ENCODE results near the gene ZNF185.

The ZNF185 gene

DNA sequence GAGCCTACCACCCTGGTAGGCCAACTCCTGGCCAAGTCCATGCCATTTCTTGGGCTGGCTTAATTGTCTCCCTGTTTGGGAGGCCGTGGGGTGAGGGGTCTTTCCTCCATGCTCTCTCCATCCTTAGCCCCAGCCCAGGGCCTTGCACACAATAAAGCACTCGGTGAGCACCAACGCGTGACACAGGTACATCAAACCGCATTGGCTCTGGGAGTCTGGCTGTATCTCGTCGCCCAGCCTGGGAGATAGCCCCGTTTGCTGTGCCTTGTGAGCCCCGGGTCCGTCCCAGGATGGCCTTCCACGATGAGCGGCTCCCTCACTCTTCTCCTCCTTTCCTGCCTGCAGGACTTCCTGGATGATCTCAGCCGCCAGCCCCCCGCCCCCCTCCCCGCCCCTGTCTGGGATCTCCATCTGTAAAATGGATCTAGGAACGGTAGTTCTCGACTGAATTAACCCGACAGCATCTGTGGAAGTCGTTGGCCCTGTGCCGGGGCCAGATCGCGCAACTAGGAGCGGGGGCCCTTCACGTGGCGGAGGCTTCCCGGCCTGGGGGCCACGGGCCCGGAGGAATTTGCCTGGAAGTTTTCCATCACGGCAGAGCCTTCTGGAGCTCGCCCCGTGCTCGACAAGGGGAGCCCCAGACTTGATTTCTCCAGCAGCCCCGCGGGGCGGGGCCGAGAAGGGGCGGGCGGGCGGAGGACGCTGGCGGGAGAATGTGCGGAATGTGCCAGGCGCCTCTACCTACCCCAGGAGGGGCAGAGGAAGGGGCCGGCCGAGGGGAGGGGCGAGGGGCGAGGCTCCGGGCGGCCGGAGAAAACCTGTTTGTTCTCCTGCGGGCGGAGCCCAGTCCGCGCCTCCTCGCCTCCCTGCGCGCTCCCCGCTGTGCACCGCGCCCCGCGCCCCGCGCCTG, at the start of gene ZNF185:
ZNF185 (plus strand) TSS at position 846 of the 910 bp plus-strand sequence. CDS start 16,423 bp downstream, outside the sequence.
- DNase-seq = no peak

DNA sequence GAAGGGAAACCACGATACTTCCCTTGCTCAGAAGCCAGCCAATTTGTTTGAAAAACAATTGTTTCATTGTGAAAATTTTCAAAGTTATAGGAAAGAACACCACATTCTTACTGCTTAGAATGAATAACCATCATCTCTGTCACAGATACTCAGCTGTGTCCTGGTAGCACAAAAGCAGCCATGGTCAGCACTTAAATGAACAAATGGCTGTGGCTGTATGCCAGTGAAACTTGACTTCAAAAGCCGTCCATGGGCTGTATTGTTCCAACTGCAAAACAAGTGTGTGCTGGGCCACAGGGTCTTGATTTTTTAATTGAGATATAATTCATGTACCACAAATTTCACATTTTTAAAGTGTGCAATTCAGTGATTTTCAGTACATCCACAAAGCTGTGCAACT, 47.4 kb upstream of the ZNF185 start:
- DNase-seq = no peak

DNA sequence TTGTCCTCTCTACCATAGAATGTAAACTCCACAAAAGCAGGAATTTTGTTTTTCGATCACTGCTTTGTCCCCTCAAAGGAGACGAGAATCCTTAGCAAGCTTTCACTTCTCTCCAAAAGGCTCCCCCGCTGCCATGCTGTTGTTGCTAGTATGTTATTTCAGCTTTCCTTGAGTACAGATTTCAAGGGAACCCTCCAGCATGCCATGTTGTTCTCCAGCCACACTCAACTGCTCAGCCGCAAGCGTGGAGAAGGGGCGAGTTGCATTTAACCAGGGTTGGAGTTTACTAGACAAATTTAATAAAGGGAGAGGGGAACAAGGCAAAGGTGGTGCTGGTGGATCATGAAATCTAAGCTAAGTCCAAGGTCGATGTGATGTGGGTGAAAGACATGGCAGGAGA, 43.9 kb upstream of the ZNF185 start:
- DNase-seq = no peak

DNA sequence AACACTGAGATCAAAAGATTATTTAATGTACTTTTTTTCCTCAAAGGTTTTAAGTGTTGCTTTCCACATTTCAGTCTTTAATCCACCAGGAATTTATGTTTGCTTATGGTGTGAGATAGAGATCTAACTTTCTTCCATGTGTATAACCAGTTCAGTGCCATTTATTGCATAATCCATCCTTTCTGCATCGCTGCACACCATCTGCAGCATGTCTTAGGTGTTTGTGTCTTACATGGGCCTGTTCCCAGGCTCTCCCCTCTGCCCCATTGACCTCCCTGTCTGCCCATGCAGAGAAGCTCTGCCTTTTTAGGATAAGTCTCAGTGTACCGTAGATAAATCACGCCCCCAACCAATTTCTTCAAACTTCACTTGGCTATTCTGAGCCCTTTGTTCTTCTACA, 36.8 kb upstream of the ZNF185 start:
- no peak for DNase-seq

DNA sequence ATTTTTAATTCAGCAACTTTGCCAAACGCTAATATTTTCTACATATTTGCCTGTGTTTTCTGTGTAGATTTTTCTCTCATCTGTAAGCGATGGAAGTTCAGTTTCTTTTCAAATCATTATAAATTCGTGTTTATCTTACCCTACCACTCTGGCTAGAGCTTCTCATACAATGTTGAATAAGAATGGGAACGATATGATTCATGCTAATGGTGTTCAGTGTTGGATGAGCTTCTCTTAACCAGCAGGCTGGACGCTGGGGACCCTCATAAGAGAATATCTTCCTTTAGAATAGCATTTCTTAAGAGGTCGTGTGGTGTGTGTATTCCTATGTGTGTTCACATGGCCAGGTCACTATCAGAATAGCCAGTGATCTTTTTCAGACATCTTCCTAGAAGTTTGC, 36.0 kb upstream of the ZNF185 start:
- no peak for DNase-seq

DNA sequence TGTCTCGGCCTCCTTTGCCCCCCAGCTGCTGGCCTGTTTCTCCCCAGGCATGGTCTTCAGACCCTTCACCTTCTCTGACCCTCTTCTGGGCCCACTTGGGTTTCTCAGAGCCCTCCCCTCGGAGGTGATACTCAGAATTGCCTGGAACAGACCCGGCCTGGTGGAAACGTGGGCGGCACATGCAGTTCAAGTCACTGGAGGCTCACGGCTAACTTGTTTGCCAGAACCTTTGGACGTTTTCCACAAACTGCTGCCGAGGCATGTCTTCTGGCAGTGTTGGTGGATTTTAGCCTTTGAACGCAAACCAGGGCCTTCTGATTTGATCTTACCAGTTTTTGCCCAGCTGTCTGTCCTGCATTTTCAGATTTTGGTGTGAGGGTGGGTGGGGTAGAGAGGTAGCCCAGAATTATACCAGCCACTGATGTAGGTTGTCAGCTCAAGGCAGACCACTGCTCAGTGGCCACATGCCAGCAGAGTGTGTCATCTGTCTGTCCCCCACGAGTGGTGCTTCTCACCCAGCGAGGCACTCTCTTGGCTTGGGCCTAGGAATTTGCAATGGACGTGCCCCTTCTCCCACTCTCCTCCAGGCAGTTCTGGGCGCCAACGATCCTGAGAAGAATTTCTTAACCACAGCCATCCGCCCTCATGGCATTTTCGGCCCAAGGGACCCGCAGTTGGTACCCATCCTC, 32.5 kb upstream of the ZNF185 start:
- no peak for DNase-seq

DNA sequence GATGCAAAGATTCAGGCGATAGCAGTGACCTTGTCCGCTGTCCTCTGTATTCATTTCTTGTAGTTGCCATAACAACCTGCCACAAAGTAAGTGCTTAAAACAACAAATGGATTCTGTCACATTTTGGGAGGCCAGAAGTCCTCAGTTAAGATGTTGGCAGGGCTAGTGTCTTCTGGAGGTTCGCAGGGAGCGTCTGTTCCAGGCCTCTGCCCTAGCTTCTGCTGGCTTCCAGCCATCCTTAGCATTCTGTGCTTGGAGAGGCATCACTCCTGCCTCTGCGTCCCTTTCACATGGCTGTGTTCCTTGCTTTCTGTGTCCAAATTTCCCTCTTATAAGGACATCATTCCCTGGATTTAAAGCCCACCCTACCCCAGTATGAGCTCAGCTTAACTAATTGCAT, 31.5 kb upstream of the ZNF185 start:
- DNase-seq = no peak

DNA sequence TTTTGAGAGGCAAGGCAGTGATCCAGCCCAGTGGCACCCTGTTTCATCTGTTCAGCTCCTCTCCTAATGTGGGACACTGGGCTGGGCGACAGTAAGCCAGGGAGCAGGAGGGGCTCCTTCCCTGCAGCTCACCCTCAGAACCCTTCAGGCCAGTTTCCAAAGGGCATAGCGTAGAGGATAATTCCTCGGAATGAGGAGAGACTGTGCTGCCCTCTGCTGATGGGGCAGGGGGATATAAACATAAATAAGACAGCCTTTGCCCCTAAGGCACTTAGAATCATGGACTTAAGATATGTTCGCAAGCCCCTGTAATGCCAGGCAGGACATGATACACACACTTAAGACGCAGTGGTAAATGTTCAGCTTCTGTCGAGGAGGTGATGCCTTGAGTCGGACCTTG, 27.9 kb upstream of the ZNF185 start:
- DNase-seq = no peak

DNA sequence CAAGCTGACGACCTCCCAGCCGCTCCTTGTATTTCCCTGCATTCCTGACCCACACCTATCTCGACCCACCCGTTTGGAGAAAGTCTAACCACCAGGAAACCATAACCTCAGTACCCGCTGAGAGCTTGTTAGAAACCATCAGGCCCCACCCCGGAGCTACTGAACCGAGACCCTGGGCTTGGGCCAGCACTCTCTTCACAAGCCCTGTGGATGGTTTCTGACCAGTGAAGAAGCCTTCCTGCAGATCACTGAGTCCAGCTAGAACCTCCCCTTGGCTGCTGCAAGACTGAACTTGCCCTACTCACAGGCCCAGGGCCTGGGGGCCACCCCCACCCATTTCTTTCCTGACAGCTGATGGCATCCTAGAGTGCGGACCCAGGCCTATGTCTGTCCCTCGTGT, 26.6 kb upstream of the ZNF185 start:
- DNase-seq = no peak

DNA sequence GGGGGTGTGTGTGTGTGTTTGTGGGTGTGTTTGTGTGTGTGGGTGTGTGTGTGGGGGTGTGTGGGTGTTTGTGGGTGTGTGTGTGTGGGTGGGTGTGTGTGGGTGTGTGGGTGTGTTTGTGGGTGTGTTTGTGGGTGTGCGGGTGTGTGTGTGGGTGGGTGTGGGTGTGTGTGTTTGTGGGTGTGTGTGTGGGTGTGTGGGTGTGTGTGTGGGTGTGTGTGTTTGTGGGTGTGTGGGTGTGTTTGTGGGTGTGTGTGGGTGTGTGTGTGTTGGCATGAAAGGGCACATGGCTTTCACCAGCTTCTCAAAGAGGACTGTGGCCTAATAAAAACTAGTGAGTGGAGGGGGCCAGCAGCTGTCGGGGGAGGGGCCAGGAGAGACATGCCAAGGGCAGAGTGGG, 25.3 kb upstream of the ZNF185 start:
- no peak for DNase-seq

DNA sequence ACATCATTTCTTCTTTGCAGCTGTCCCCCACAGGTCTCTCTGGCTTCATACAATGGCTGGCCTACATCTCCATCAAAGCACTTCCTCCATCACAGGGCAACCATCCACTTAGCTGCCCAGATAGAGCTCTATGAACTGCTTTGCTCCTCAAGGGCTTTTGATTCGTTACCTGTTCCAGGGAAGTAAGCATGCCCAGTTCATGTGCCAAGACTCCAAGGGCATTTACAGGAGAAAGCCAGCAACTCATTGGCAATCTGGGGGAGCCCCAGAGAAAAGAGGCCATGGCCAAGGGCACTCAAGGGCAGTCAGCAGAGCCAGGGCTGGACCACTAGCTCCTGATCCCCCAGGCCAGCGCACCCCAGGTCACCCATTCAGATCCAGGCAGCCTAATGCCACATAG, 24.5 kb upstream of the ZNF185 start:
- DNase-seq = no peak

DNA sequence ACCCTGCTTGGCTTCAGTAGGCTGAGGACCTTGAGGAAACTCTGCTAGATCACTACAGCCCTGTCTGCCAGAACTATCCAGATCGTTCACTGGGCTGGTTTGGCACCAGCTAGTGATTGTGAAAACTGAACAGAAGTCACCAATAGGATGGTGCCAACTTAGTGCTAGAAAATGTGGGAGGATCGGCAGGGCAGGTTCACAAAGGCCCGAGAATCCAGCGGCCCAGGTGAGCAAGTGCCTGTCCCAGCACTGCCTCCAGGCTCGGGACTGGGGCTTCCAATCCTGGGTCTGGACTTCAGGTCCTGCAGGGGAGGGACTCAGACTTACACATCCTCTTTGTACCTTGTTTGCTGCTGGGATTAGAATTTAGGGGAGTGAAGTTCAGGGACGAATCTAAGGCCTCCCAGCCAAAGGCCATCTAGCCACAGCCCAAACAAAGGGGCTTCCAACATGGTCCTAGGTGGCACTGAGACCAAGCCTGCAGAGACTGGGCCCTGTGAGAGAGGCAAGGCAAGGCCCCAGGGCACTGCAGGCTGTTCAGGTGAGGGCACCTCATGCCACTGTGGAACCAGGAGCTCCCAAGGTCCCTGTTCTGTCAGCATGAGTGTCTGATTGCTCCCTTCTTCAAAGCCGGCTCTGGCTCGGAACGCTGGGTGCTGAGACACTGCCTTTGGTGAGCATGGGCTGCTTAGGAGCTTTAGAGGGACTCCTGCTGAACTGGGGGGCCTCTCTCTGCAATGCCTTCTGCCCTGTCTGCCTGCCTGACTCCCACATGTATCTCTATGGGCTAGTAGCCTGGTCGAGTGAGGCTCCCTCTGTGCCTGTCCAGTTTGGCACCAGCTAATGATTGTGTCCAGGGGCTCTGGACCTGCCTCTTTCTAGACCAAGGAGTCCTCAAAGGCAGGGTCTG, 20.7 kb upstream of the ZNF185 start:
- DNase-seq = no peak

DNA sequence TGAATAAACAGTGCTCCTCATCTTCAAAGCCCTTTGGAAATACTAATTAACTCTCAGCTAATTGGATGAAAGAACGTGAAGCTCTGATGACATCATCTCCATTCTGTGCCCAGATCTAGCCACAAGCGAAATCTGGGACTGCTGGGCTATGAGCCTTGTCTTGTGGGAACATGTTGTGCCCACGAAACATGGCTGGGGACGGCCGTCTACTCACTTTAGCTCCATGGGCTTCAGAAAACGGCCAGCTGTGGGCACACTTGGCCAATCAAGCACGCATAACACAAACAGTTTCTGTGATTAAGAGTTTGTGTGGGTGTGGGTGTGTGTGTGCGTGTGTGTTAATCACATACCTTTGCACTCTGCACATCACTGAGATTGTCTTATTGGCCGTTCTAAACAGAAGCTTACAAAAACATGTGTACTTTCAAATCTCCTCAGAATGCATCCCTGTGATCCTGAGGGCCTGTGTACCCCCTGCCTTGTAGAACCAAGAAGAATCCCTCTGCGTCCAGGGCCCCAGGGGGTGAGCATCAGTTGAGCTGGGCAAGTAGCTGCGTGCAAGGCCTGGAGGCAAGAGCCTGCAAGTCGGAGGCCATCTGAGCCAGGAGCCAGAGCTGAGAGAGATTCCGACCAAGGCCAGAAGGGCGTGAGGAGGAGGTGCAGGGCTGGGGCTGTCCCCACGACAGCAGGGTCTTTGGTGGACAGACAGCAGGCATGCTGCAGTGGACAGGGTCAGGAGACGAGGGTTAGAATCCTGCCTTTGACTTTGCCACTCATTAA, 18.7 kb upstream of the ZNF185 start:
- DNase-seq = no peak

DNA sequence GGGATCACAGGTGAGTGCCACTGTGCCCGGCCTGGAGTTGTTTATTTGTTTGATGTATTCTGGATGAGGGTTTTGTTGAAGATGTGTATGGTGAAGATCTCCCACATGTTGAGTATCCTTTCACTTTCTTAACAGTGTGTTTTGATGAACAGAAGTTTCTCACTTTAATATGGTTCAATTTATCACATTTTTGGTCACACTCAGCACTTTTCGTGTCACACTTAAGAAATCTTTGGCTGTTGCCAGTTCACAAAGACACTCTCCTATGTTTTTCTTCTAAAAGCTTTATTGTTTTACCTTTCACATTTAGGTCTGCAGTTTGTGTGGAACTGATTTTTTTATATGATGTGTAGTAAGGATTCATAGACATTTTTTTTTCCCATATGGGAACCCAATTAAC, 16.6 kb upstream of the ZNF185 start:
- DNase-seq = no peak

DNA sequence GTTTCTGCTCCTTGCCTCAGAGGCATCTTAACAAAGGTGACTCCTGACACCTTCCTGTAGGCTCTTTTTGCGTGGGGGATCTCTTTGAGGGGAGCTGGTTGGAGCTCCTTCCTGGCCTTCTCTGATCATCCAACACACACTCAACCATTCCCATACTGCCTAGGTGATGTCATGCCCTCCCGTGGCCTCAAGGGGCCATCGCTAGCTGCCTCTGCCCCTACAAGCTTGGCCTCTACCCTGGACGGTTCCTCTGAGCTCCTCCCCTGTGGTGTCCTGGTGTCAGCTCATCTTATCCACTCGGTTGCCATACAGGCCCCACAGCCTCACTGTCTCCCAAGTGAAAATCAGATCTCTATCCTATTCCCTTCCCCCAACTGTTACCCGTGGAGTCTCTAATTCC, 13.7 kb upstream of the ZNF185 start:
- DNase-seq = no peak

DNA sequence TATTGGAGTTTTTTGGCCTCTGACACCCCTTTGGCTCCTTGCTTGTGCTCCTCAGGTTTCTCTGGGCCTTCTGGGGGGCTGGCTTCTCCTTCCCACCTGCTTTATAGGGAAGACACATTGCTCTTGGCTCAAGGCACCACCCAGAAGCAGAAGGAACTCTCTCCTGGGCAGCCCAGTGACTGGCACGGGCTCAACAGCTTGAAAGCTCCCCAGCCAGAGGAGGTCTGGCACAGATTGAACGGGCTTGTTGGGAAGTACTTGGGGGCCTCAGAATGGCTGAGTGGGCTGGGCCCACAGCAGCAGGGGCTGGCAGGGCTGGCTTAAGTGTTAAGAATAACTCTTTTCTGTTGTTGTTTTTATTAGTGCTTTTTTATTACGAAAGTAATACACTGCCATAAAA, 11.2 kb upstream of the ZNF185 start:
- no peak for DNase-seq

DNA sequence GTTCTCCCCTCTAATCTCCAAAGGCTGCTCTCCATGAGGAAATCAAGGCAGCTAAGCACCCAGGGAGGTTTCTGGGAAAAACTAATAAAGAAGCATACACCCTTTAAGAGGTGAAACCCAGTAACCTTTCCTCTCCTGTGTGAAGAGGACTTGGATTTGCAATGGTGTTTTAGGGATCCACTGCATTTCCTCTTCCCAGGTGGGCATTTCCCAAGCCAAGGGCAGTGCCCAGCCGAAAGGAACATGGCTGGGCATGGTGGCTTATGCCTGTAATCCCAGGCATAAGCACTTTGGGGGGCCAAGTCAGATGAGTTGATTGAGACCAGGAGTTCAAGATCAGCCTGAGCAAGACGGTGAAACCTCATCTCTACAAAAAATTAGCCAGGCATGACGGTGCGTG, 5.4 kb upstream of the ZNF185 start:
- DNase-seq = no peak

DNA sequence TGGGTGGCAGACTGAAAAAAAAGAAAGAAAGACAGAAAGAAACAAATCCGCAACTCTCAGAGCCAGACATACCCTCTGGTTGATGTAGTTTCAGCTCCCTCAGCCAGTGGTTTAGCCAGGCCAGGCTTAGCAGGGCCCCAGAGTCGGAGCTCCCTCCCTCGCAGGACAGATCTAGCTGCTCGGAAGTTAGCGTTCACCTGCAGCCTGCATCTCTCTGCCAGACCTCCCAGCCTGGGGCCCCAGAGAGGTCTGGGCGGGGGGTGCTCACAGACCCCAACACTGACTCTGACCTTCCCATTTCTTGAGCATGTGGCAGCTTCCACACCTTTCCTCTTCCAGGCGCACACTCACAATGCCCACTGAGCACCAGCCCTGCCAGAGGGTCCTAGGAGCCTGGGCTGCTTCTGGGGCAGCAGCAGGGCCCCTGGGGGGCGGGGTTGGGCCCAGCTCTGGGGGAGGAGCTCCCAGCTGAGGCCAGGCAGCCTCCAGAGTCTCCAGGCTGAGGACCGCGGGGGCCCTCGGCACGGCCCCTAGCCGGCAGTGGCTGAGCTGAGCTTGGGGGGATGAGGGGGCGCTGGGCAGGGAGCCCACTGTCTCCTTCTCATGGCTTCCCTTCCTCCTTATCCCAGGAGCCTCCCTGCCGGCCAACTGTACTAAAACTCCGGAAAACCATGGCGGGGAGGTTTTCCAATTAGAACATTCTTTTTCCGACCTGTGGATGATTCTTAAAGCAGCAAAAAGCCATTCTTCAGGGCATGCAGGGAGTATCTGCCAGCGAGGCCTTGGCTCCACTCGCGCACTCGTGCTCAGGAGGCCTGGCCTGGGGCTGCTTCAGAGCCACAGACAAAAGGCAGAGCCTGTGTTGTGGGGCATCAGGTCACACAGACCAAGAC, 4.6 kb upstream of the ZNF185 start:
- no peak for DNase-seq

DNA sequence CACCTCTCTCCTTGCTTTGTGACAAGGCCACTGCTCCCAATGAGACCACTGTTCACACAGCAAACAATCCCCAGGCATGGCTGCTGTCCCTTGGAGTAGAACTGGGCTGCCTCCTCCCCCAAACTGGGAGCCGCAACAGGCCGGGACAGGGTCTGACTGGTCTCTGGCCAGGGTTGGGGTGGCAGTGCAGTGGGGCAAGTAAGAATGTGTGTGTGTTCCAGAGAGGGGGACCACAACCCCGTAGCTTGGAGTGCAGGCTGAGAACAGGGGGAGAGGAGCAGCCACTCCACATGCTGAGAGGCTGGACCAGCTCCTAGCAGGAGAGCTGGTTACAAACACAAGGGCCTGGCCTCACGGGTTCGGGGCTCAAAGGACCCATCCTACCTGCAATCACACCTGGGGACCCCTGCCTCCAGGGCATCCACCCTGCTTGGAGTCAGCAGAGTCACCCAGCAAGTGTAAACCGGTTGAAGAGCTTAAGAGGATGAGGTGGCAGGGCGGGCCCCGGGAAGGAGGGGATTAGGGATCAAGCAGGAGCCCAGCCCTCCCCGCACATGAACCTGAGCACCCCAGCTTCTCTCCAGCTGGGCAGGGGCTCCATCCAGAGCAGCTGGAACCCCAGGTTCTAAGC, 3.8 kb upstream of the ZNF185 start:
- no peak for DNase-seq

DNA sequence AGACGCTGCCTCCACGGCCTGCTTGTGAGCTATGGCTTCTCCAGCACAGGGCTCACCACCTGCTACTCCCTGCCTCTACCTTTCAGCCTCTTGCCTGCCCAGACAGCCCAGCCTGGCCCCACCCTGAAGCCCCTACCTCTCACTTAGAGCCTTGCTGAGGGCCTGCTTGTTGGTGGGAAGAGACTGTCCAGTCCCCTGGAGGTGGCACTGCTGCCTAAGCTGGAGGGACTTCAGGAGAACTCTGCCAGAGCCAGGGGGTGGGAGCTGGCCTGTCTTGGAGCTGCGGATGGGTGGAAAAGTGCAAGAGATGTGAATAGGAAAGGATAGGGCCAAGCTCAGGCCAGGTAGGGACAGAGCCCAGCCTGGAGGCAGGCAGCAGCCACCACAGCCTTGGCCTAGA, 2.7 kb upstream of the ZNF185 start:
- DNase-seq = no peak

All from NCI-H2227 treated with DMSO at 0.1 percent for 48 hours (cell line).